ENCODE results near the gene ANKS1A. TPM values are rescaled to one million over a fixed set of nuclear protein-coding genes. Genes with fewer than 3 reads are reported as not detected.

ANKS1A gene
- total RNA-seq, 1 donor: 7.2 TPM

GRCh38 chr6:34947561-34947960, 58.5 kb downstream of the ANKS1A start:
- H3K27me3 ChIP-seq (ENCODE audit: insufficient read depth, low read length): no peaks in the 10 kb centered on the region
- H3K36me3 ChIP-seq (ENCODE audit: insufficient read depth, low read length): no peaks in the 10 kb centered on the region
- no peak overlapping the region for H2AFZ ChIP-seq (ENCODE audit: low read length)
- peaks cover 7% of the 10 kb centered on the region for H4K20me1 ChIP-seq (ENCODE audit: insufficient read depth, low read length)
- no peaks in the 10 kb centered on the region for H3K9me3 ChIP-seq (ENCODE audit: low read depth, low read length)
- no peaks in the 10 kb centered on the region for H3K4me1 ChIP-seq (ENCODE audit: insufficient read depth, low read length)
- no peak for TF ChIP-seq CTCF (IDR thresholded peaks at IDR 0.05; ENCODE audit: extremely low read depth, low read depth, low read length)
- no peak overlapping the region for H3K27ac ChIP-seq (ENCODE audit: low read depth, low read length)
- peaks cover 13% of the 10 kb centered on the region for H3K79me2 ChIP-seq (ENCODE audit: insufficient read depth, low read length)
- no peak for DNase-seq (ENCODE audit: insufficient read length, low spot score, missing footprints)
- H3K4me2 ChIP-seq (ENCODE audit: insufficient read depth, low read length): no peak overlapping the region
- no peak overlapping the region for H3K4me3 ChIP-seq (ENCODE audit: insufficient read depth, low read length)

- H3K4me2 ChIP-seq (ENCODE audit: insufficient read depth, low read length): no peak overlapping the region
- H3K4me1 ChIP-seq (ENCODE audit: insufficient read depth, low read length): peaks cover 13% of the 10 kb centered on the region
- peaks cover 4% of the 10 kb centered on the region for H4K20me1 ChIP-seq (ENCODE audit: insufficient read depth, low read length)
- no peaks in the 10 kb centered on the region for H3K36me3 ChIP-seq (ENCODE audit: insufficient read depth, low read length)
- no peak overlapping the region for H3K27ac ChIP-seq (ENCODE audit: low read depth, low read length)
- no peak for TF ChIP-seq CTCF (IDR thresholded peaks at IDR 0.05; ENCODE audit: extremely low read depth, low read depth, low read length)
- H3K27me3 ChIP-seq (ENCODE audit: insufficient read depth, low read length): no peaks in the 10 kb centered on the region
- no peaks in the 10 kb centered on the region for H3K9me3 ChIP-seq (ENCODE audit: low read depth, low read length)
- H3K79me2 ChIP-seq (ENCODE audit: insufficient read depth, low read length): peaks cover 2% of the 10 kb centered on the region
- DNase-seq (ENCODE audit: insufficient read length, low spot score, missing footprints): no peak
- H2AFZ ChIP-seq (ENCODE audit: low read length): no peak overlapping the region
- no peak overlapping the region for H3K4me3 ChIP-seq (ENCODE audit: insufficient read depth, low read length)
These were observed 60.6 kb downstream of the ANKS1A start for GRCh38 chr6:34949636-34950035.

- no peaks in the 10 kb centered on the region for H3K36me3 ChIP-seq (ENCODE audit: insufficient read depth, low read length)
- no peak overlapping the region for H3K27ac ChIP-seq (ENCODE audit: low read depth, low read length)
- no peaks in the 10 kb centered on the region for H3K27me3 ChIP-seq (ENCODE audit: insufficient read depth, low read length)
- no peak overlapping the region for H3K4me3 ChIP-seq (ENCODE audit: insufficient read depth, low read length)
- H3K9me3 ChIP-seq (ENCODE audit: low read depth, low read length): no peaks in the 10 kb centered on the region
- no peak overlapping the region for H2AFZ ChIP-seq (ENCODE audit: low read length)
- peaks cover 13% of the 10 kb centered on the region for H3K4me1 ChIP-seq (ENCODE audit: insufficient read depth, low read length)
- peaks cover 2% of the 10 kb centered on the region for H3K79me2 ChIP-seq (ENCODE audit: insufficient read depth, low read length)
- H4K20me1 ChIP-seq (ENCODE audit: insufficient read depth, low read length): peaks cover 4% of the 10 kb centered on the region
- no peak for TF ChIP-seq CTCF (IDR thresholded peaks at IDR 0.05; ENCODE audit: extremely low read depth, low read depth, low read length)
- H3K4me2 ChIP-seq (ENCODE audit: insufficient read depth, low read length): no peak overlapping the region
- no peak for DNase-seq (ENCODE audit: insufficient read length, low spot score, missing footprints)
These were observed 61.8 kb downstream of the ANKS1A start for GRCh38 chr6:34950849-34951248.

- Histone ChIP-seq H3K27ac (ENCODE audit: low read depth, low read length) (no peak overlapping the region), H3K4me1 (ENCODE audit: insufficient read depth, low read length) (peaks cover 13% of the 10 kb centered on the region), H3K27me3 (ENCODE audit: insufficient read depth, low read length) (no peaks in the 10 kb centered on the region), H3K9me3 (ENCODE audit: low read depth, low read length) (no peaks in the 10 kb centered on the region), H3K36me3 (ENCODE audit: insufficient read depth, low read length) (no peaks in the 10 kb centered on the region), H2AFZ (ENCODE audit: low read length) (no peak overlapping the region), H3K4me2 (ENCODE audit: insufficient read depth, low read length) (no peak overlapping the region), H3K79me2 (ENCODE audit: insufficient read depth, low read length) (peaks cover 2% of the 10 kb centered on the region), H3K4me3 (ENCODE audit: insufficient read depth, low read length) (no peak overlapping the region), H4K20me1 (ENCODE audit: insufficient read depth, low read length) (peaks cover 4% of the 10 kb centered on the region)
- TF ChIP-seq CTCF (IDR thresholded peaks at IDR 0.05; ENCODE audit: extremely low read depth, low read depth, low read length): no peak
- no peak for DNase-seq (ENCODE audit: insufficient read length, low spot score, missing footprints)
These were observed 62.7 kb downstream of the ANKS1A start for GRCh38 chr6:34951731-34952130.

Data from osteoblast (primary cell).